Measurements from ENCODE around the gene ZNF837.

The ZNF837 gene

DNA sequence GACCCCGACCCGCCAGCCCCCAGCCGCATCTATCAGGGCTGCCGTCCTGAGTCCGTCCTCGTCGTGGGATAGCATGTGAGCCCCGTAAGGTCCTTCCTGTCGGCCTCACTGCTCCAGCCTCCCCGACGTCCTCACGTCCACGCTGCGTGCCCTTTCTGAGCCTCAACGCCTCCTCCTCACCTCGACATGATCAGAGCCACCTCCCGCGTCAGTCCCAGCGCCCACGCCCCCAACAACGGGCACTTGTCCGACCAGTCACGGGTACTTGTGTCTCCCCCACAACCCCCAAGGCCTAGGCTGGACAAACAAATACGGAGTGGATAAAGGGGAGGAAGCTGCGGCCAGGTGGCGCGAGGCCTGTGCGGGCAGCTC is 18.9 kb downstream of the ZNF837 start:
- H3K4me3 ChIP-seq (ENCODE audit: control insufficient read depth, low read depth, low read length), result peak overlapping the region; percentile 72
- DNase-seq (ENCODE audit: low read depth), result no peak
- TF ChIP-seq, protein P1, sequence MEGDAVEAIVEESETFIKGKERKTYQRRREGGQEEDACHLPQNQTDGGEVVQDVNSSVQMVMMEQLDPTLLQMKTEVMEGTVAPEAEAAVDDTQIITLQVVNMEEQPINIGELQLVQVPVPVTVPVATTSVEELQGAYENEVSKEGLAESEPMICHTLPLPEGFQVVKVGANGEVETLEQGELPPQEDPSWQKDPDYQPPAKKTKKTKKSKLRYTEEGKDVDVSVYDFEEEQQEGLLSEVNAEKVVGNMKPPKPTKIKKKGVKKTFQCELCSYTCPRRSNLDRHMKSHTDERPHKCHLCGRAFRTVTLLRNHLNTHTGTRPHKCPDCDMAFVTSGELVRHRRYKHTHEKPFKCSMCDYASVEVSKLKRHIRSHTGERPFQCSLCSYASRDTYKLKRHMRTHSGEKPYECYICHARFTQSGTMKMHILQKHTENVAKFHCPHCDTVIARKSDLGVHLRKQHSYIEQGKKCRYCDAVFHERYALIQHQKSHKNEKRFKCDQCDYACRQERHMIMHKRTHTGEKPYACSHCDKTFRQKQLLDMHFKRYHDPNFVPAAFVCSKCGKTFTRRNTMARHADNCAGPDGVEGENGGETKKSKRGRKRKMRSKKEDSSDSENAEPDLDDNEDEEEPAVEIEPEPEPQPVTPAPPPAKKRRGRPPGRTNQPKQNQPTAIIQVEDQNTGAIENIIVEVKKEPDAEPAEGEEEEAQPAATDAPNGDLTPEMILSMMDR (IDR thresholded peaks at IDR 0.05; ENCODE audit: control insufficient read depth, insufficient read depth, low read depth, low read length, missing control alignments), result peak; percentile 10

DNA sequence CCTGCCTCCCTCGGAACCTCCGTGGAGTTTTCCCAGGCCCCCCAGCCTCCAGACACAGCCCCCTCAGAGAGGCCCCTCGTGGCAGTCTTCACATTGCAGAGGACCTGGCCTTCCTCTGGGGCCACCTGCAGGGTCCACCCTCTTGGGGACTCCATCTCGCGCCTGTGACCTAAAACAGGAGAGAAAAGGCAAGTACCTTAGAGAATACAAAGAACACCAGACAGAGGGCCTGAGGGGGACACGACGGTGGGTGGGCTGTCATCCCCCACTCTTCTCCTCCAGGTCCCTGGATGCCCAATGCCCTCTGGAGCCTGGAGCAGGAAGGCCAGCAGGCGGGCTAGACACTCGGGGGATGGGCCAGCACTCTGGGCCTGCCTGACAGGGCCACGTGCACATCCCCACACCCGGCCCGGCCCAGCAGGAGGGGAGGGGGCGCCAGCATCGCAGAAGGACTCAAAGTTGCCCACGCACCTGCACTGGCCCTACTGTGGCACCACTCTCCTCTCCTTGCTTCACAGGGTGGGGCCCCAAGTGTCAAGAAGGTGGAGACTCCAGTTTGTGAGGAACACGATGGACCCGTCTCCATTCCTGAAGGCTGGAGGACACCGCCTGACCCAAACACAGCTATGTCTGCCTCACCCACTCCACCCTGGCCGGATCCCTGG is 23.2 kb downstream of the ZNF837 start:
- TF ChIP-seq, protein P1 (IDR thresholded peaks at IDR 0.05; ENCODE audit: control insufficient read depth, insufficient read depth, low read depth, low read length, missing control alignments), result no peak
- DNase-seq (ENCODE audit: low read depth), result no peak
- no peak overlapping the region for H3K4me3 ChIP-seq (ENCODE audit: control insufficient read depth, low read depth, low read length)

- no peak overlapping the region for H3K4me3 ChIP-seq (ENCODE audit: control insufficient read depth, low read depth, low read length)
- TF ChIP-seq, protein P1 (IDR thresholded peaks at IDR 0.05; ENCODE audit: control insufficient read depth, insufficient read depth, low read depth, low read length, missing control alignments), result no peak
- no peak for DNase-seq (ENCODE audit: low read depth)
Observed at GRCh38 chr19:58356766-58357480, 23.9 kb downstream of the ZNF837 start.

DNA sequence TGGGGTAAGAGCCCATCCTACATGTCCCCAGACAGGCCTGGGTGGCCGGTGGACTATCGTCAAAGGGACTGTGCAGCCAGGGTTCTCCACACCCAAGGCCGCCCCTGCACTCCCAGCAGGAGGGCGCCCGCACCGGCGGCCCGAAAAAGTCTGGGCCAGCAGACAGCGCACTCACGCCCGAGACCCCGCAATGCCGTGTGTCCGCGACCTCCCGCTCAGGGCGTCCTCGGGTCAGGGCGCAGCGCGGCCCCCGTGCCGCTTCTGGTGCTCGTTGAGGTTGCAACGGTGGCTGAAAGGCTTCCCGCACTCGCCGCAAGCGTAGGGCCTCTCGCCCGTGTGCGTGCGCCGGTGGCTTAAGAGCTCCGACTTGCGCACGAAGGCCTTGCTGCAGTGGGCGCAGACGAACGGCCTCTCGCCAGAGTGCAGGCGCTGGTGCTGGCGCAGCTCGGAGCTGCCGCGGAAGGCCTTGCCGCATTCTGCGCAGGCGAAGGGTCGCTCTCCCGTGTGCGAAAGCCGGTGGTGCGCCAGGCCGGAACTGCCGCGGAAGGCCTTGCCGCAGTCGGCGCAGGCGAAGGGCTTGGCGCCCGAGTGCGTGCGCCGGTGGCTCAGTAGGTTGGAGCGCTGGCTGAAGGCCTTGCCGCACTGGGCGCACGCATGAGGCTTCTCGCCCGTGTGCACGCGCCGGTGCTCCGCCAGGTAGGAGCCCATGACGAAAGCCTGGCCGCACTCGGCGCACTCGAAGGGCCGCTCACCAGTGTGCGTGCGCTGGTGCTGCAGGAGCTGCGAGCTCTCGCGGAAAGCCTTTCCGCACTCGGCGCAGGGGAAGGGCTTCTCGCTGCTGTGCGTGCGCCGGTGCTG is 24.7 kb downstream of the ZNF837 start:
- no peak overlapping the region for H3K4me3 ChIP-seq (ENCODE audit: control insufficient read depth, low read depth, low read length)
- no peak for DNase-seq (ENCODE audit: low read depth)
- TF ChIP-seq, protein P1 (IDR thresholded peaks at IDR 0.05; ENCODE audit: control insufficient read depth, insufficient read depth, low read depth, low read length, missing control alignments), result no peak

- TF ChIP-seq, protein P1 (IDR thresholded peaks at IDR 0.05; ENCODE audit: control insufficient read depth, insufficient read depth, low read depth, low read length, missing control alignments), result no peak
- no peak for DNase-seq (ENCODE audit: low read depth)
- no peak overlapping the region for H3K4me3 ChIP-seq (ENCODE audit: control insufficient read depth, low read depth, low read length)
Observed at GRCh38 chr19:58355215-58355796, 25.5 kb downstream of the ZNF837 start.

DNA sequence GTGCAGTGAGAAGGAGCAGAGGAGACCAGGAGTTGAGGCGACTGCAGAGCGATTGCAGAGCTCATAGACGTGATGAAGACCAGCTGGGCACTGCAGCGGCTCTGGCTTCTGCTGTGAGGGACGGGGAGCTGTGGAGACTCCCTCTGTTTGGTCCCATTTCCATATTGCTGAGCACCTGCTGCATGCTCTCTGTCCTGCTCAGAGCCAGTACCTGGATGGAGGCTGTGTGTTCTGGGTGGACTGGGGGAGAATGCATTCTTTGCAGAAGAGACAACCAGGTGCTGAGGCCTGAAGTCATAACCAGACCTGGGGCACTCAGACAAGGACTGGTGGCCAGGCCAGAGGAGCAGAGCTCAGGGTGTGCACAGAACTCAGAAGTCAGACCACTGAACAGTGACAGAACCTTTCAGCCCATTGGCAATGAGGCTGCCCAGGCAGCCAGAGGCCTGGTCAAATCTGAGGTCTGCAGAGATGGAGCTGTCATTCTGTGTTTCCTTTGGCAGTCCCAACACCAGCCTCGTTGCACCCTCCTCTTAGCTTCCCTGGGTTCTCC is 26.3 kb downstream of the ZNF837 start:
- TF ChIP-seq, protein P1 (IDR thresholded peaks at IDR 0.05; ENCODE audit: control insufficient read depth, insufficient read depth, low read depth, low read length, missing control alignments), result no peak
- DNase-seq (ENCODE audit: low read depth), result no peak
- H3K4me3 ChIP-seq (ENCODE audit: control insufficient read depth, low read depth, low read length), result no peak overlapping the region

Measured in AG09309 (cell line).